ENCODE results near the gene NCK2. TPM values are rescaled to one million over a fixed set of nuclear protein-coding genes. Genes with fewer than 3 reads are reported as not detected.
A peak's percentile ranks its signal among the peaks of the same experiment; 100 is the strongest.

The NCK2 gene
- total RNA-seq, 1 donor from 2014 or later: 90.0 TPM

DNA sequence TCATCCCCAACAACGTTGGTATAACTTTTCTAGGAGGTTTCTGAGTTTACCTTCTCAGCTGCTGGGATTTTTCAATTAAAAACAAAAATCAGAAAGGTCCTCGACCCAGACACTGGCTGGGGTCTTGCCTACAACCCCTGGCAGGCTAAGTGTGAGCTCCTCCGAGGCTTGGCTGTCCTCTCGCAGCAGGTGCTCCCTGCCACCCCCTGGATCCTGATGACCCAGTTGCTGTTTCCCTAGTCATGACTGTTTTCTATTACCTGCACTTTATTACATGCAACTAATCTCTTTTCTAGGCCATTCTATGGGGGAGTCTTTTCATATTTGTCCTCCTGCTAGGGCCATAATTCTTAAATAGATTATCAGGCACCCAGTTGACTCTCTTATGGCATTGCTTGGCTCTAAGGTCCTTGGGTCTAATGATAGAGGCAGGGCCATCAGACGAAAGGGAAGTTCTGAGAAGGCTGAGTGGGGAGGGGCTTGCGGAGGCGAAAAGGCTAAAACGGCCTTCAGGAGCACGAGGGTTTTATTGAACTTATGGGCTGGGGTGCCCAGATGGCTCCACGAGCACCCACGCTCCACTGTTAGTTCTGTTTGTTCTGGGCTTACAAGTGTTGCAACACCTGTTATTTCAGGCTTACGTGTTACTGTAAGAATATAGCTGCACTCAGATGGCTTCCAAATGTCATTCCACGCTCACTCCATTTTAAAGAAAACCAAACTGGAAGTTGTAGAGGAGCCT, 166.0 kb downstream of the NCK2 start:
- no peaks in the 10 kb centered on the region for H3K36me3 ChIP-seq (ENCODE audit: control insufficient read depth, insufficient read depth, low read length)
- DNase-seq (ENCODE audit: low read depth): peak; percentile 16
- H3K4me3 ChIP-seq (ENCODE audit: low read depth, low read length): no peak overlapping the region
- TF ChIP-seq, protein P1, sequence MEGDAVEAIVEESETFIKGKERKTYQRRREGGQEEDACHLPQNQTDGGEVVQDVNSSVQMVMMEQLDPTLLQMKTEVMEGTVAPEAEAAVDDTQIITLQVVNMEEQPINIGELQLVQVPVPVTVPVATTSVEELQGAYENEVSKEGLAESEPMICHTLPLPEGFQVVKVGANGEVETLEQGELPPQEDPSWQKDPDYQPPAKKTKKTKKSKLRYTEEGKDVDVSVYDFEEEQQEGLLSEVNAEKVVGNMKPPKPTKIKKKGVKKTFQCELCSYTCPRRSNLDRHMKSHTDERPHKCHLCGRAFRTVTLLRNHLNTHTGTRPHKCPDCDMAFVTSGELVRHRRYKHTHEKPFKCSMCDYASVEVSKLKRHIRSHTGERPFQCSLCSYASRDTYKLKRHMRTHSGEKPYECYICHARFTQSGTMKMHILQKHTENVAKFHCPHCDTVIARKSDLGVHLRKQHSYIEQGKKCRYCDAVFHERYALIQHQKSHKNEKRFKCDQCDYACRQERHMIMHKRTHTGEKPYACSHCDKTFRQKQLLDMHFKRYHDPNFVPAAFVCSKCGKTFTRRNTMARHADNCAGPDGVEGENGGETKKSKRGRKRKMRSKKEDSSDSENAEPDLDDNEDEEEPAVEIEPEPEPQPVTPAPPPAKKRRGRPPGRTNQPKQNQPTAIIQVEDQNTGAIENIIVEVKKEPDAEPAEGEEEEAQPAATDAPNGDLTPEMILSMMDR (IDR thresholded peaks at IDR 0.05; ENCODE audit: insufficient read depth, low read length, severe bottlenecking): no peak
- no peak for FAIRE-seq
- no peaks in the 10 kb centered on the region for H3K27me3 ChIP-seq (ENCODE audit: control insufficient read depth, insufficient read depth, low read length)

DNA sequence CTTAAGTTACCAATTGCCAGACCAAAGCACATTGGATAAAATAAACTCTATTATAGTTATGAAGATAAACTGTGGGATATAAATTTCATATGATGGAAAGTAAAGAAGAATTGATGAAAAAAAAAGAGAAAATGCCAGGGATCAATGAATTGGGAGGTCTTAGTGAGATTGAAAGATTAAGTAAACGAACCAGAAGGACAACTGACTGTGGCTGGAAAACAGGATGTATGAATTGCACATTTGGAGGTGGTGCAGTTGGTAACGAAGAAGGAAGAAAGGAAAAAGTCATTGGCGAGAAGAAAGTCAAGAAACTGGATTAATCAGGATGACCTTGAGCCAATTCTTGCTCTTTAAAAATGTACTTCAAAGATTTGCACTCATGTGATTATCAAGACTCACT, 166.7 kb downstream of the NCK2 start:
- TF ChIP-seq, protein P1 (IDR thresholded peaks at IDR 0.05; ENCODE audit: insufficient read depth, low read length, severe bottlenecking): no peak
- DNase-seq (ENCODE audit: low read depth): no peak
- no peak for FAIRE-seq
- Histone ChIP-seq H3K36me3 (ENCODE audit: control insufficient read depth, insufficient read depth, low read length) (no peaks in the 10 kb centered on the region), H3K4me3 (ENCODE audit: low read depth, low read length) (no peak overlapping the region), H3K27me3 (ENCODE audit: control insufficient read depth, insufficient read depth, low read length) (no peaks in the 10 kb centered on the region)

DNA sequence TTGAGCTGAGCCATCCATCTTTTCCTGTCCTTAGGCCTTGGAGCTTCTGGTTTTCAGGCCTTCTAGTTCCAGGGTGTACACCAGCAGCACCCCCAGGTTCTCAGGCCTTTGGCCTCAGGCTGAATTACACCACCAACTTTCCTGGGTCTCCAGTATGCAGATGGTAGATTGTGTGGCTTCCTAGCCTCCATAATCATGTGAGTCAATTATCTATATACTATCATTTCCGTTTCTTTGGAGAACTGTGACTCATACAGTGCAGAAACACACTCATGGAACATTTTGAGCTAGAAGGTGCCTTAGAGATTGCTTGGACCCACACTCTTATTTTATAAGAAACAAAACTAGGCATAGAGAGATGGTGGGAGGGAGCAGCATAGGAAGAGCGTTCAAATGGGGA, 167.4 kb downstream of the NCK2 start:
- peak; percentile 29 for DNase-seq (ENCODE audit: low read depth)
- no peak for FAIRE-seq

DNA sequence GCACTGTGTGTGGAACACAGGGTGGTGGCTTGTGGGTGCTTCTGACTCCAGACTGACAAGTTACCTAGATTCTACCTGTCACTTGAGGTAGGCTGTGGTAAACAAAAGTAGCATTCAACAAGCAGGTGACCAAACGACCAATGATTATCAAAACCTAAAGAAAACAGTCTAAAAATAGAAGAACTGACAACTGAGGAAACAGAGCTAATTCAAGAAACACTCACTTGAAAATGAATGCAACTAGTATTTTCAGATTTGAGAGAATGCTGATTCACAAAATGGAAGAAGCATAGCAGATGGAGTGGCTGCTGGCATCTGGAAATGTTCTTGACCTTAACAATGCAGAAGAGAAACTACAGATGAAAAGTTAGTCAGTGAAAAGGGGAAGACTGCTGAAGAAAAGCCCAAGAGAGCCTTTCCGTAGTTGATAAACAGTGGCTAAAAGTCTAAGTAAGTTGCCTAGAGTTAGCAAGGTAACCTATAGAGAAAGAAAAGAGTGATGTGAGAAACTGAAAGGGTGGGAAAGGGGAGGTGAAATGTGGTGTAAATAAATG, 170.4 kb downstream of the NCK2 start:
- DNase-seq (ENCODE audit: low read depth) (no peak), FAIRE-seq (no peak)
- H3K4me3 ChIP-seq (ENCODE audit: low read depth, low read length): no peak overlapping the region
- no peaks in the 10 kb centered on the region for H3K27me3 ChIP-seq (ENCODE audit: control insufficient read depth, insufficient read depth, low read length)
- TF ChIP-seq, protein P1 (IDR thresholded peaks at IDR 0.05; ENCODE audit: insufficient read depth, low read length, severe bottlenecking): no peak
- H3K36me3 ChIP-seq (ENCODE audit: control insufficient read depth, insufficient read depth, low read length): no peaks in the 10 kb centered on the region

More for the DNA sequence above, 167.4 kb downstream of the NCK2 start:
- H3K27me3 ChIP-seq (ENCODE audit: control insufficient read depth, insufficient read depth, low read length): no peaks in the 10 kb centered on the region
- TF ChIP-seq, protein P1 (IDR thresholded peaks at IDR 0.05; ENCODE audit: insufficient read depth, low read length, severe bottlenecking): no peak
- H3K4me3 ChIP-seq (ENCODE audit: low read depth, low read length): no peak overlapping the region
- H3K36me3 ChIP-seq (ENCODE audit: control insufficient read depth, insufficient read depth, low read length): no peaks in the 10 kb centered on the region

DNA sequence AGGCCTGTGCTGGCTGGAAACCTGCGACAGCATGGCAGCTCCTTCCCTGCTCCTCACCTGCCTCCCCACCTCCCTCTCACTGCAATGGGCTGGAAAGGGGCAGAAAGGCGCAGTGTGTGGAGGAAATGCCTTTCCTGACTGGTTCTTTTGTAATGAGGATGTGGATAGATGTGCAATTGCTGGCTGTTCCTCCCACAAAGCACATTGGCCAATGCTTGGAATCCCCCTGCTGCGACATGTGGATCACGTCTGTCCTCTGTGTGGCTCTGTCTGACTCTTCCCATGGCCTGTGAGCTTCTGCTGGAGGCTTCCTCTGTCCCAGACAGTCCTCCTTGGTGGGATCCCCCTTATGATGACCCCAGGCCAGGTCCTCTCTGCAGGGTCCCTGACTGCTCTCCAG, 172.5 kb downstream of the NCK2 start:
- TF ChIP-seq, protein P1 (IDR thresholded peaks at IDR 0.05; ENCODE audit: insufficient read depth, low read length, severe bottlenecking): no peak
- DNase-seq (ENCODE audit: low read depth) (no peak), FAIRE-seq (no peak)
- Histone ChIP-seq H3K4me3 (ENCODE audit: low read depth, low read length) (no peak overlapping the region), H3K36me3 (ENCODE audit: control insufficient read depth, insufficient read depth, low read length) (no peaks in the 10 kb centered on the region), H3K27me3 (ENCODE audit: control insufficient read depth, insufficient read depth, low read length) (no peaks in the 10 kb centered on the region)

Measured in bronchial epithelial cell (primary cell).